GM18858 (cell line): ENCODE results near the gene GFRA1.

Source experiments
- ATAC-seq: cut with Tn5 transposase; IDR thresholded peaks from one replicate; pipeline ENCODE4 v1.9.1; 2021; ENCODE audit not compliant: unreplicated experiment

The GFRA1 gene

GRCh38 chr10:116109481-116109880 is 163.5 kb downstream of the GFRA1 start:
- ATAC-seq: no peak

GRCh38 chr10:116108095-116108494 is 164.9 kb downstream of the GFRA1 start:
- ATAC-seq: no peak

- ATAC-seq: no peak
Observed at GRCh38 chr10:116106611-116107010, 166.4 kb downstream of the GFRA1 start.

GRCh38 chr10:116105264-116105663 is 167.7 kb downstream of the GFRA1 start:
- no peak for ATAC-seq

GRCh38 chr10:116104210-116104932 is 168.6 kb downstream of the GFRA1 start:
- ATAC-seq: no peak

GRCh38 chr10:116103668-116104067 is 169.3 kb downstream of the GFRA1 start:
- ATAC-seq: no peak

- ATAC-seq: no peak
Observed at GRCh38 chr10:116101616-116102315, 171.2 kb downstream of the GFRA1 start.

- no peak for ATAC-seq
Observed at GRCh38 chr10:116100984-116101383, 172.0 kb downstream of the GFRA1 start.

- ATAC-seq: no peak
Observed at GRCh38 chr10:116099023-116099420, 174.0 kb downstream of the GFRA1 start.

- no peak for ATAC-seq
Observed at GRCh38 chr10:116098411-116099022, 174.5 kb downstream of the GFRA1 start.

- no peak for ATAC-seq
Observed at GRCh38 chr10:116097239-116097784, 175.7 kb downstream of the GFRA1 start.

- ATAC-seq: no peak
Observed at GRCh38 chr10:116096526-116096925, 176.5 kb downstream of the GFRA1 start.

- ATAC-seq: no peak
Observed at GRCh38 chr10:116094356-116094755, 178.7 kb downstream of the GFRA1 start.

GRCh38 chr10:116093031-116093430 is 180.0 kb downstream of the GFRA1 start:
- ATAC-seq: no peak

- ATAC-seq: no peak
Observed at GRCh38 chr10:116088985-116089384, 184.0 kb downstream of the GFRA1 start.

- no peak for ATAC-seq
Observed at GRCh38 chr10:116085323-116085722, 187.7 kb downstream of the GFRA1 start.

GRCh38 chr10:116084161-116084560 is 188.8 kb downstream of the GFRA1 start:
- ATAC-seq: no peak

GRCh38 chr10:116083226-116083762 is 189.7 kb downstream of the GFRA1 start:
- ATAC-seq: no peak

- ATAC-seq: no peak
Observed at GRCh38 chr10:116082762-116083161, 190.2 kb downstream of the GFRA1 start.

- no peak for ATAC-seq
Observed at GRCh38 chr10:116082206-116082605, 190.8 kb downstream of the GFRA1 start.

- ATAC-seq: no peak
Observed at GRCh38 chr10:116080553-116080952, 192.5 kb downstream of the GFRA1 start.

GRCh38 chr10:116079355-116079754 is 193.7 kb downstream of the GFRA1 start:
- ATAC-seq: no peak
